ENCODE data around the gene CRYBG2.

Gene CRYBG2, protein sequence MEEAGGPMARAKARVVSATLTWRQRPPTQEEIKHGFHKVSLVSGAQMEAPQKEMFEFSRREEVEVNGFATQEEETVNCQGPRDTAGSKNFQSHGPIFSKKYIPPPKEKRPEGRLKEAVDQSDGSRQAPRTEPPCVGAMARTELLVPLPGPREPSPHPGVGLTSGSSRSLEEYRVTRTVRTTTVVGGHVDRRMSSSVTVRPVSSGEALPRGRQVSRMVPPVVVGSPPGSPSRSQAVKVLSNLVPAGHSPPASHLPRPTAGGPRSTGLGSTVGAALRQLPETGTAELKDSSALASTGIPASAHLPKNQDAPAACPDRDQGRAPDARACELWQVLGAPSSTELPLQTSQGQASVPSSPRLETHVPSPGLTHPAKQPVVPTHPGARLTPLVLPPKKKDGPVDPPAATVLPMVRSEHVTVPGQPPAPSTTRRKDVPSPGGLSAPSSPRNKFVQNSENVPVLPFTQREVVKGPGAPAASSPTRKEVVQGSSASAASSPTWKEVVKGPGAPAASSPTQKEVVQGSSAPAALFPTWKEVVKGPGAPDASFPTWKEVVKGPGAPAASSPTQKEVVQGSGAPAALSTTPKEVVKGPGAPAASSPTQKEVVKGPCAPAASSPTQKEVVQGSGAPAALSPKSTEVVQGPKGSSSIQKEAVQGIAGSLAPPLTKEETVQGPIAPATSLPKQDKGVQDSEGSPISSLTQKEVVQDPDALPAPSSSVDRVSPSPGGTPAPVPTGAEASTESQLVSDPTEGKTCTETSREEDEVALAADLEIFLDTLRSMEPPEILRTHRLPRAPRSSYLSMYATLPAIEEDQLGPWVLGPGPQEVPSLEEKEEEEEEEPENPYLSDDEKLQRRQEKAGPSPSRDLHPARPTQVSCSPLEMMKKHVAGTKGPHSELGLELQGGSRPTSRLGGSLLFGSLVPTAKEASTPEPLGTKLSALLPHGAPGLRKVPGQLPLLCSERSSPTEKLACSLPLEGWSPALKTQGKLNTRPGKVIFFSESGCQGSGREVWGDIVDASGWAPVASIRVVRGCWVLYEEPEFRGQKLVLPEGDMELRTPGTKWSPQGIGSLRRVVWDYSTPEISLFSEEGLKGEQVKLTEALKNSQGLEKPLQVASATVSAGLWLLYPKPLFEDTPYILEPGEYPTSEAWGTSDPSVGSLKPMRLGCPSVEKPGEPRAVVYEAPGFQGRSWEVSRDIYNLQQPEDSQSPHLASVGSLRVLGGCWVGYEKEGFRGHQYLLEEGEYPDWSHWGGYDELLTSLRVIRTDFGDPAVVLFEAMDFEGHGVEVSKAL (N-terminal part only)

DNA sequence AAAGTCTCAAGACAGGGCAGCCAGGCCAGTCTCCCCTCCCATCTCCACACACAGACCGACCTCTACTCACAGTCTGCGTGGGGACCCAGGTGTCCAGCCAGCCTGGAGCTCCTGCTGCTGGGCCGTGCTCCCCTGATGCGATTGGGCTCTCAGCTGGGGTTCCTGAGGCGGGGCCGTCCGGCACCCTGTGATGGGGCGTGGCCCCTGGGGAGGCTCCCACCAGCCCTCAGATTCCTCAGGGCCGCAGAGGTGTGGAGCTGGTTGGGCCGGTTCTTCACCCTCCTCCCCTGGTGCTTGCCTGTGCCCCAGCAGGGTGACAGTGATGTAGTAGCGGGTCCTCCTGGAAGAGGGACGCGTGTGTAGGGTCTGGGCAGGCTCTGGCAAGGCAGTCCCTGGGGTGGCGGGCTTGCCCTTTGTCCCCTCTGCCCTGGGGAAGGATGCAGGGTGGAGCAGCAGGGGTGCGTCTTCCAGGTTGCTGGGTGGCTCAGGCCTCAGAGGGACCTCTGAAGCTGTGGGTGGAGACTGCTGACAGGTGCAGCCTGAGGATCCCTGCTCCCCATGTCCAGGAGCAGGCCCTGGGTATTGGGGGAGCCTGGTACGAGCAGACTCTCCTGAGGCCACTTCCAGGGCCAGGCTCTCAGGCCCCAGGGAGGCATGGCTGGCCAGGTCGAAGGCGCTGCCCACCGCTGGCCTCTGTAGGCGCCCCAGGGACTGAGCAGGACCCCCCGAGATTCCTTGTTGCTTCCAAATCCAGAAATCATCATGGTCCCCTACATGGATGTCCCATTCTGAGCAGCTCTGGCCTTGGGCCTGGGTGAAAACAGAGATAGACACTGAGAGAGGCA is at the start of gene CRYBG2:
CRYBG2 (minus strand) TSS at position 155 of the 845 bp plus-strand sequence. CDS start 7,473 bp downstream, outside the sequence.
- Histone ChIP-seq H3K4me1 (ENCODE audit: insufficient read depth, poor library complexity, severe bottlenecking) (peaks cover 64% of the 10 kb centered on the region), H3K36me3 (ENCODE audit: low read depth) (no peaks in the 10 kb centered on the region), H3K9me3 (ENCODE audit: severe bottlenecking) (no peaks in the 10 kb centered on the region), H3K27ac (ENCODE audit: poor library complexity, severe bottlenecking) (peak within 1 kb of the TSS; percentile 85), H3K27me3 (ENCODE audit: insufficient read depth, poor library complexity, severe bottlenecking) (no peaks in the 10 kb centered on the region), H3K4me3 (ENCODE audit: severe bottlenecking) (peak within 1 kb of the TSS; percentile 27)
- DNase-seq (ENCODE audit: low spot score), result peak; percentile 85
- ATAC-seq (ENCODE audit: low read depth), result peak; percentile 62
- TF ChIP-seq, protein P1, sequence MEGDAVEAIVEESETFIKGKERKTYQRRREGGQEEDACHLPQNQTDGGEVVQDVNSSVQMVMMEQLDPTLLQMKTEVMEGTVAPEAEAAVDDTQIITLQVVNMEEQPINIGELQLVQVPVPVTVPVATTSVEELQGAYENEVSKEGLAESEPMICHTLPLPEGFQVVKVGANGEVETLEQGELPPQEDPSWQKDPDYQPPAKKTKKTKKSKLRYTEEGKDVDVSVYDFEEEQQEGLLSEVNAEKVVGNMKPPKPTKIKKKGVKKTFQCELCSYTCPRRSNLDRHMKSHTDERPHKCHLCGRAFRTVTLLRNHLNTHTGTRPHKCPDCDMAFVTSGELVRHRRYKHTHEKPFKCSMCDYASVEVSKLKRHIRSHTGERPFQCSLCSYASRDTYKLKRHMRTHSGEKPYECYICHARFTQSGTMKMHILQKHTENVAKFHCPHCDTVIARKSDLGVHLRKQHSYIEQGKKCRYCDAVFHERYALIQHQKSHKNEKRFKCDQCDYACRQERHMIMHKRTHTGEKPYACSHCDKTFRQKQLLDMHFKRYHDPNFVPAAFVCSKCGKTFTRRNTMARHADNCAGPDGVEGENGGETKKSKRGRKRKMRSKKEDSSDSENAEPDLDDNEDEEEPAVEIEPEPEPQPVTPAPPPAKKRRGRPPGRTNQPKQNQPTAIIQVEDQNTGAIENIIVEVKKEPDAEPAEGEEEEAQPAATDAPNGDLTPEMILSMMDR (IDR thresholded peaks at IDR 0.05; ENCODE audit: poor library complexity, severe bottlenecking), result no peak

DNA sequence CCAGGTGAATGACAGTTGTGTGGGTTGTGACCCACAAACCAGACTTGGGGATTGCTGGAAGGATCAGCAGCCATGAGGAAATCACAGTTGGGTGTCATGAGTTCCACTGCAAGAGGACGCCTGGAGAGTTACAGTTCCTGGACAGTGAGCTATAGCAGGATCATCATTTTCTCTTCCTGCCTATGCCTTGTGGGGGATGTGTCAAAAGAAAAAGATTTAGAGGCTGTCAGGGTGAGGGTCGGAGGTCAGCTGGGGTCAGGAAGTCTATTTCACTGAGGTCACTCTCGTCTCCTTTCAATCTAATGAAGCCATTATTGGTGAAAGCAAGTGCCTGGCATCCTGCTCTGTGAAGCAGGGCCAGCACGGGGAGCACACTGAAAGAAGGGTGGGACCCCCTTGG is 49.7 kb upstream of the CRYBG2 start:
- peak overlapping the region; percentile 43 for H3K27ac ChIP-seq (ENCODE audit: poor library complexity, severe bottlenecking)
- H3K9me3 ChIP-seq (ENCODE audit: severe bottlenecking), result no peaks in the 10 kb centered on the region
- H3K4me1 ChIP-seq (ENCODE audit: insufficient read depth, poor library complexity, severe bottlenecking), result peaks cover 27% of the 10 kb centered on the region
- peaks cover 3% of the 10 kb centered on the region for H3K27me3 ChIP-seq (ENCODE audit: insufficient read depth, poor library complexity, severe bottlenecking)
- ATAC-seq (ENCODE audit: low read depth) (no peak), DNase-seq (ENCODE audit: low spot score) (no peak)
- TF ChIP-seq, protein P1 (IDR thresholded peaks at IDR 0.05; ENCODE audit: poor library complexity, severe bottlenecking), result no peak
- no peaks in the 10 kb centered on the region for H3K36me3 ChIP-seq (ENCODE audit: low read depth)
- no peak overlapping the region for H3K4me3 ChIP-seq (ENCODE audit: severe bottlenecking)

DNA sequence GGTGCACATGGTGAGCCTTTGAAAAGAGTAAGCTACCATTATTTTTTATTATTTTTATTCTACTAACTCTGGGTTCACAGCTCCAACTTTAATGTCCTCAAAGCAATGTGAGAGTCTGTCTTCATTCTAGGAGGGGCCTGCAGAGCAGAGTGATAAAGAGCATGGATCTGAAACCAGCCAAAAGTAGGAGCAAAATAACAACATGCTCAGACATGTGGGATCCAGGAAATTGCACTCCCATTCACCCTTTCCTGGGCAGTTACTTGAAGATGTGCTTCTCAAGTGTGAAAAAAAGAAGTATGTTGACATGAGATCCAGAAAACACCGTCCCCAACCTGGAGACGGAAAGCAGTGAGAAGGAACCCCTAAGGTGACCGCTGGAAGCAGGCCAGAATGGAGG is 48.0 kb upstream of the CRYBG2 start:
- no peaks in the 10 kb centered on the region for H3K36me3 ChIP-seq (ENCODE audit: low read depth)
- peak overlapping the region; percentile 2 for H3K27ac ChIP-seq (ENCODE audit: poor library complexity, severe bottlenecking)
- DNase-seq (ENCODE audit: low spot score) (no peak), ATAC-seq (ENCODE audit: low read depth) (peak; percentile 56; the same call in 2 of the 3 replicates)
- H3K9me3 ChIP-seq (ENCODE audit: severe bottlenecking), result no peaks in the 10 kb centered on the region
- TF ChIP-seq, protein P1 (IDR thresholded peaks at IDR 0.05; ENCODE audit: poor library complexity, severe bottlenecking), result no peak
- no peaks in the 10 kb centered on the region for H3K27me3 ChIP-seq (ENCODE audit: insufficient read depth, poor library complexity, severe bottlenecking)
- peaks cover 27% of the 10 kb centered on the region for H3K4me1 ChIP-seq (ENCODE audit: insufficient read depth, poor library complexity, severe bottlenecking)
- H3K4me3 ChIP-seq (ENCODE audit: severe bottlenecking), result no peak overlapping the region

DNA sequence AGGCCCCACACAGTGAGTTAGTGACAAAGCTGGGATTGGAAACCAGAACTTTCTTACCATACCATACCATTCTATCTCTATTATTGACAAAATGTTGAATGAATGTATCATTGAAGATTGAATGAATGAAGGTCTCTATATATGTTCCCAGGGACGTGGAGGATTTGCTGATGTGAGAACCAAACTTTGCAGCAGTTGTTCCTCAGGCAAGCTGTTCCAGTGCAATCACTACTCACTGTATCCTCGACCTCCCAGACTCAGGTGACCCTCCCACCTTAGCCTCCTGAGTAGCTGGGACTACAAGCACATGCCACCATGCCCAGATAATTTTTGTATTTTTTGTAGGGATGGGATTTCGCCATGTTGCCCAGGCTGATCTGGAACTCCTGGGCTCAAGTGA is 45.1 kb upstream of the CRYBG2 start:
- ATAC-seq (ENCODE audit: low read depth), result no peak
- Histone ChIP-seq H3K4me1 (ENCODE audit: insufficient read depth, poor library complexity, severe bottlenecking) (peaks cover 12% of the 10 kb centered on the region), H3K4me3 (ENCODE audit: severe bottlenecking) (no peak overlapping the region)

More for the DNA sequence above, 45.1 kb upstream of the CRYBG2 start:
- no peak overlapping the region for H3K27ac ChIP-seq (ENCODE audit: poor library complexity, severe bottlenecking)
- TF ChIP-seq, protein P1 (IDR thresholded peaks at IDR 0.05; ENCODE audit: poor library complexity, severe bottlenecking), result no peak
- H3K9me3 ChIP-seq (ENCODE audit: severe bottlenecking), result no peaks in the 10 kb centered on the region
- DNase-seq (ENCODE audit: low spot score), result no peak
- no peaks in the 10 kb centered on the region for H3K27me3 ChIP-seq (ENCODE audit: insufficient read depth, poor library complexity, severe bottlenecking)
- no peaks in the 10 kb centered on the region for H3K36me3 ChIP-seq (ENCODE audit: low read depth)

All from RWPE2 (cell line).